H9 (cell line): Measurements from ENCODE around the gene RWDD1. TPM values are rescaled to one million over a fixed set of nuclear protein-coding genes. Genes with fewer than 3 reads are reported as not detected.

Source experiments
- DNase-seq: peaks from one replicate; pipeline ENCODE4 v3.0.0-alpha.2; 2017
- H2AFZ ChIP-seq: one replicate; pipeline ENCODE4 v1.6.1; 2013; ENCODE audit warnings: mild to moderate bottlenecking, low read length, control low read depth, moderate library complexity
- H2AK5ac ChIP-seq: 2 replicates; pipeline ENCODE4 v1.6.1; 2013; ENCODE audit warnings: low read length, control low read depth, mixed read lengths; ENCODE audit not compliant: insufficient read length
- H2BK120ac ChIP-seq: one replicate; pipeline ENCODE4 v1.6.1; 2013; ENCODE audit warnings: low read depth, mild to moderate bottlenecking, low read length, control low read depth, inconsistent platforms; ENCODE audit not compliant: poor library complexity, severe bottlenecking
- H2BK12ac ChIP-seq: 2 replicates; pipeline ENCODE4 v1.6.1; 2013; ENCODE audit warnings: low read length, control low read depth, mixed read lengths, low read depth; ENCODE audit not compliant: insufficient read length
- H2BK15ac ChIP-seq: 2 replicates; pipeline ENCODE4 v1.6.1; 2013; ENCODE audit warnings: low read depth, low read length, control low read depth
- H2BK20ac ChIP-seq: one replicate; pipeline ENCODE4 v1.6.1; 2013; ENCODE audit warnings: low read depth, mild to moderate bottlenecking, low read length, control low read depth, inconsistent platforms; ENCODE audit not compliant: poor library complexity, severe bottlenecking
- H2BK5ac ChIP-seq: 2 replicates; pipeline ENCODE4 v1.6.1; 2013; ENCODE audit warnings: low read length, control low read depth, mixed read lengths; ENCODE audit not compliant: insufficient read length
- H3K14ac ChIP-seq: 2 replicates; pipeline ENCODE4 v1.6.1; 2013; ENCODE audit warnings: low read length, control low read depth; ENCODE audit not compliant: insufficient read depth
- H3K18ac ChIP-seq: 2 replicates; pipeline ENCODE4 v1.6.1; 2013; ENCODE audit warnings: low read depth, mild to moderate bottlenecking, mixed read lengths, low read length, control low read depth; ENCODE audit not compliant: insufficient read length
- H3K23ac ChIP-seq: 2 replicates; pipeline ENCODE4 v1.6.1; 2013; ENCODE audit warnings: low read length, control low read depth, mixed read lengths, low read depth; ENCODE audit not compliant: insufficient read length
- H3K23me2 ChIP-seq: 2 replicates; pipeline ENCODE4 v1.6.1; 2013; ENCODE audit warnings: low read depth, mild to moderate bottlenecking, mixed read lengths, low read length, control low read depth; ENCODE audit not compliant: insufficient read length, poor library complexity, severe bottlenecking
- H3K27ac ChIP-seq: 2 replicates; pipeline ENCODE4 v1.5.1; 2013; ENCODE audit warnings: low read length, control low read depth, mixed read lengths, low read depth; ENCODE audit not compliant: insufficient read length
- H3K27me3 ChIP-seq: 2 replicates; pipeline ENCODE4 v1.6.1; 2013; ENCODE audit warnings: low read length, control low read depth, inconsistent platforms; ENCODE audit not compliant: insufficient read depth
- H3K4ac ChIP-seq: 2 replicates; pipeline ENCODE4 v1.6.1; 2013; ENCODE audit warnings: low read depth, mild to moderate bottlenecking, control low read depth, inconsistent platforms, low read length, moderate library complexity
- H3K4me1 ChIP-seq: 2 replicates; pipeline ENCODE4 v1.6.1; 2013; ENCODE audit warnings: low read length, control low read depth, inconsistent platforms; ENCODE audit not compliant: insufficient read depth
- H3K4me2 ChIP-seq: 2 replicates; pipeline ENCODE4 v1.6.1; 2013; ENCODE audit warnings: low read length, control low read depth, mixed read lengths; ENCODE audit not compliant: insufficient read length, insufficient read depth
- H3K56ac ChIP-seq: 2 replicates; pipeline ENCODE4 v1.6.1; 2013; ENCODE audit warnings: low read depth, mild to moderate bottlenecking, mixed read lengths, low read length, control low read depth; ENCODE audit not compliant: insufficient read length
- H3K79me1 ChIP-seq: 2 replicates; pipeline ENCODE4 v1.6.1; 2013; ENCODE audit warnings: low read depth, mild to moderate bottlenecking, moderate library complexity, low read length, control low read depth, inconsistent platforms; ENCODE audit not compliant: insufficient read depth, poor library complexity, severe bottlenecking
- H3K79me2 ChIP-seq: 2 replicates; pipeline ENCODE4 v1.6.1; 2013; ENCODE audit warnings: low read length, control low read depth, inconsistent platforms; ENCODE audit not compliant: insufficient read depth
- H3K9ac ChIP-seq: 2 replicates; pipeline ENCODE4 v1.6.1; 2013; ENCODE audit warnings: low read length, control low read depth, mixed read lengths; ENCODE audit not compliant: insufficient read length; ENCODE audit errors: extremely low read depth
- H3K9me3 ChIP-seq: one replicate; pipeline ENCODE4 v1.6.1; 2013; ENCODE audit warnings: low read depth, low read length, inconsistent platforms; ENCODE audit not compliant: control insufficient read depth
- H3T11ph ChIP-seq: one replicate; pipeline ENCODE4 v1.6.1; 2013; ENCODE audit warnings: mild to moderate bottlenecking, low read length, control low read depth, inconsistent platforms
- H4K20me1 ChIP-seq: one replicate; pipeline ENCODE4 v1.6.1; 2013; ENCODE audit not compliant: control insufficient read depth, insufficient read length, insufficient read depth
- H4K5ac ChIP-seq: 2 replicates; pipeline ENCODE4 v1.6.1; 2013; ENCODE audit warnings: low read depth, mild to moderate bottlenecking, mixed read lengths, low read length, control low read depth; ENCODE audit not compliant: insufficient read length
- H4K8ac ChIP-seq: replicated peaks from 2 replicates; pipeline ENCODE4 v1.6.1; 2013; ENCODE audit warnings: low read length, control low read depth, mixed read lengths, low read depth; ENCODE audit not compliant: insufficient read length
- H4K91ac ChIP-seq: 2 replicates; pipeline ENCODE4 v1.6.1; 2013; ENCODE audit warnings: low read depth, mild to moderate bottlenecking, moderate library complexity, mixed read lengths, low read length, control low read depth; ENCODE audit not compliant: insufficient read length
- H3K27ac Mint-ChIP-seq, 3 experiments: 2 replicates in 2 of 3; 3 replicates in 1 of 3; pipeline ENCODE4 v1.8.0; 2020 to 2021; ENCODE audit warnings: mixed read lengths in 3 of 3, mild to moderate bottlenecking in 1 of 3, moderate library complexity in 1 of 3
- H3K27me3 Mint-ChIP-seq: 2 replicates; pipeline ENCODE4 v1.8.0; 2021; ENCODE audit warnings: low read depth, mild to moderate bottlenecking, moderate library complexity, mixed read lengths
- H3K36me3 Mint-ChIP-seq, 3 experiments: 2 replicates in 2 of 3; 3 replicates in 1 of 3; pipeline ENCODE4 v1.8.0; 2020 to 2021; ENCODE audit warnings: low read depth in 3 of 3, mixed read lengths in 3 of 3; ENCODE audit not compliant: insufficient read depth in 1 of 3
- H3K4me1 Mint-ChIP-seq, 2 experiments: 2 replicates each; pipeline ENCODE4 v1.8.0; 2020; ENCODE audit warnings: mixed read lengths in 2 of 2
- H3K4me3 Mint-ChIP-seq, 2 experiments: 2 replicates in 1 of 2; 3 replicates in 1 of 2; pipeline ENCODE4 v1.8.0; 2020 to 2021; ENCODE audit warnings: mild to moderate bottlenecking in 2 of 2, mixed read lengths in 2 of 2, moderate library complexity in 1 of 2
- H3K9me3 Mint-ChIP-seq, 2 experiments: 2 replicates in 1 of 2; 3 replicates in 1 of 2; pipeline ENCODE4 v1.8.0; 2020; ENCODE audit warnings: mild to moderate bottlenecking in 2 of 2, mixed read lengths in 2 of 2, moderate library complexity in 1 of 2
- WGBS: extraction: QIAGEN DNeasy Blood & Tissue Kit; methylation state at CpG from one replicate; pipeline ENCODE4 v1.1.7; 2013; ENCODE audit warnings: missing lambda C conversion rate, low lambda C conversion rate, mixed read lengths; ENCODE audit not compliant: insufficient read length; ENCODE audit errors: extremely low coverage; 5-methylcytosine and 5-hydroxymethylcytosine counted together
- total RNA-seq: library from RNA; stranded (reverse); gene quantifications from 2 replicates; pipeline ENCODE4 v1.2.1, GENCODE V29; 2021
- TF ChIP-seq, protein P1 (sequence below): fragments of 200-600 bp; sonication (generic); conservative IDR thresholded peaks from 3 replicates; pipeline ENCODE4 v1.8.0; 2021; ENCODE audit warnings: antibody characterized with exemption, mild to moderate bottlenecking

RWDD1 gene
- total RNA-seq, 1 experiment from 2014 or later: 42.0 TPM

- Histone ChIP-seq H3K56ac (no peak overlapping the region), H2BK20ac (no peak overlapping the region), H3K79me1 (no peaks in the 10 kb centered on the region), H4K5ac (no peak overlapping the region), H3K27ac (no peak overlapping the region), H3K9me3 (no peaks in the 10 kb centered on the region), H2AFZ (no peak overlapping the region), H3K23ac (no peak overlapping the region), H4K91ac (no peak overlapping the region), H3K14ac (no peak overlapping the region), H3K9ac (no peak overlapping the region), H3K4ac (no peak overlapping the region), H3K18ac (no peak overlapping the region), H2BK15ac (no peak overlapping the region), H3K4me2 (no peak overlapping the region), H2BK120ac (no peak overlapping the region), H4K8ac (no peak overlapping the region), H3K27me3 (no peaks in the 10 kb centered on the region), H2AK5ac (no peak overlapping the region), H2BK12ac (no peak overlapping the region), H3K4me1 (no peaks in the 10 kb centered on the region), H3K79me2 (no peaks in the 10 kb centered on the region), H3K23me2 (no peaks in the 10 kb centered on the region), H3T11ph (no peak overlapping the region), H2BK5ac (no peak overlapping the region), H4K20me1 (no peaks in the 10 kb centered on the region)
- no peaks in the 10 kb centered on the region for H3K36me3 Mint-ChIP-seq
- H3K27me3 Mint-ChIP-seq: peaks cover 12% of the 10 kb centered on the region
- no CpG with 5 or more reads among the region's 9 CpGs for WGBS
- TF ChIP-seq, protein P1, sequence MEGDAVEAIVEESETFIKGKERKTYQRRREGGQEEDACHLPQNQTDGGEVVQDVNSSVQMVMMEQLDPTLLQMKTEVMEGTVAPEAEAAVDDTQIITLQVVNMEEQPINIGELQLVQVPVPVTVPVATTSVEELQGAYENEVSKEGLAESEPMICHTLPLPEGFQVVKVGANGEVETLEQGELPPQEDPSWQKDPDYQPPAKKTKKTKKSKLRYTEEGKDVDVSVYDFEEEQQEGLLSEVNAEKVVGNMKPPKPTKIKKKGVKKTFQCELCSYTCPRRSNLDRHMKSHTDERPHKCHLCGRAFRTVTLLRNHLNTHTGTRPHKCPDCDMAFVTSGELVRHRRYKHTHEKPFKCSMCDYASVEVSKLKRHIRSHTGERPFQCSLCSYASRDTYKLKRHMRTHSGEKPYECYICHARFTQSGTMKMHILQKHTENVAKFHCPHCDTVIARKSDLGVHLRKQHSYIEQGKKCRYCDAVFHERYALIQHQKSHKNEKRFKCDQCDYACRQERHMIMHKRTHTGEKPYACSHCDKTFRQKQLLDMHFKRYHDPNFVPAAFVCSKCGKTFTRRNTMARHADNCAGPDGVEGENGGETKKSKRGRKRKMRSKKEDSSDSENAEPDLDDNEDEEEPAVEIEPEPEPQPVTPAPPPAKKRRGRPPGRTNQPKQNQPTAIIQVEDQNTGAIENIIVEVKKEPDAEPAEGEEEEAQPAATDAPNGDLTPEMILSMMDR: no peak
- no peak overlapping the region for H3K4me3 Mint-ChIP-seq
- no peak for DNase-seq
- peak overlapping the region in 1 of 3 experiments; percentile 40; a peak in 1 of 7 replicates for H3K27ac Mint-ChIP-seq
- peaks cover 3% of the 10 kb centered on the region in 2 experiments; a peak in 2 of 4 replicates for H3K4me1 Mint-ChIP-seq
- H3K9me3 Mint-ChIP-seq: no peaks in the 10 kb centered on the region
Observed at GRCh38 chr6:116563830-116564229, 7.5 kb upstream of the RWDD1 start.
